CD4-positive, alpha-beta T cell (primary cell): Measurements from ENCODE around the gene CARS1. TPM values are rescaled to one million over a fixed set of nuclear protein-coding genes. Genes with fewer than 3 reads are reported as not detected.

Source experiments
- ATAC-seq: fragments of 200-7000 bp; cut with Tn5 transposase; one replicate; pipeline ENCODE4 v1.10.0; 2022; ENCODE audit warnings: mild to moderate bottlenecking; ENCODE audit not compliant: poor library complexity
- CTCF ChIA-PET: fragments of 350-600 bp; sonication (Branson Sonifier 250); formaldehyde crosslinking; loops from one replicate; lab custom pipeline; 2021; ENCODE audit warnings: antibody characterized with exemption, inconsistent platforms; lab: Charles Lee
- POLR2A ChIA-PET: fragments of 350-600 bp; sonication (Branson Sonifier 250); formaldehyde crosslinking; loops from one replicate; lab custom pipeline; 2021; ENCODE audit warnings: antibody characterized with exemption, inconsistent platforms; lab: Charles Lee
- DNase-seq, 14 experiments: peaks; one replicate each; pipeline ENCODE4 v3.0.0-alpha.2; 2013 to 2020; ENCODE audit warnings: mixed read lengths in 2 of 14
- H3K27ac ChIP-seq, 2 donors: one replicate each; pipeline versions ENCODE4 v1.5.1 to v1.7.0; 2013; ENCODE audit warnings: low read length in 2 of 2, low read depth in 1 of 2, mild to moderate bottlenecking in 1 of 2
- H3K27me3 ChIP-seq, 2 experiments: 1 replicate in 1 of 2; 2 replicates in 1 of 2; pipeline versions ENCODE4 v1.6.1 to v1.7.0; 2013; ENCODE audit warnings: low read length in 2 of 2, control low read depth in 1 of 2, mild to moderate bottlenecking in 1 of 2, moderate library complexity in 1 of 2; ENCODE audit not compliant: insufficient read depth in 2 of 2, control insufficient read depth in 1 of 2
- H3K36me3 ChIP-seq: one replicate; pipeline ENCODE4 v1.6.1; 2013; ENCODE audit warnings: low read length, control low read depth; ENCODE audit not compliant: insufficient read depth
- H3K4me1 ChIP-seq: one replicate; pipeline ENCODE4 v1.6.1; 2013; ENCODE audit warnings: low read length, control low read depth; ENCODE audit not compliant: insufficient read depth
- H3K4me3 ChIP-seq: one replicate; pipeline ENCODE4 v1.5.1; 2013; ENCODE audit warnings: mild to moderate bottlenecking, low read length, moderate library complexity
- H3K9me3 ChIP-seq, 2 experiments: 1 replicate in 1 of 2; 2 replicates in 1 of 2; pipeline versions ENCODE4 v1.6.1 to v1.7.0; 2013; ENCODE audit warnings: low read length in 2 of 2, mild to moderate bottlenecking in 2 of 2, control low read depth in 1 of 2, moderate library complexity in 1 of 2; ENCODE audit not compliant: control insufficient read depth in 1 of 2, insufficient read depth in 1 of 2
- H3K27ac Mint-ChIP-seq: one replicate; pipeline ENCODE4 v1.8.0; 2020; ENCODE audit warnings: mixed read lengths
- H3K27me3 Mint-ChIP-seq: one replicate; pipeline ENCODE4 v1.8.0; 2021; ENCODE audit warnings: mixed read lengths
- H3K36me3 Mint-ChIP-seq: one replicate; pipeline ENCODE4 v1.8.0; 2021; ENCODE audit warnings: low read depth, mixed read lengths
- H3K4me1 Mint-ChIP-seq: one replicate; pipeline ENCODE4 v1.8.0; 2021; ENCODE audit warnings: low read depth, mixed read lengths
- H3K4me3 Mint-ChIP-seq: one replicate; pipeline ENCODE4 v1.8.0; 2020; ENCODE audit warnings: mild to moderate bottlenecking, mixed read lengths
- H3K9me3 Mint-ChIP-seq: one replicate; pipeline ENCODE4 v1.8.0; 2020; ENCODE audit warnings: mixed read lengths
- intact Hi-C, 2 experiments: fragments of 100-400 bp; cut with DNase I in 1 of 2; cut with micrococcal nuclease in 1 of 2; formaldehyde crosslinking; loops; one replicate each; pipeline versions ENCODE4 v1.15.1 to v1.9.0; 2023 to 2025; cut with DNase I, micrococcal nuclease
- polyA plus RNA-seq, 2 donors: library from polyadenylated mRNA; unstranded; fragments of 120-200 nt; gene quantifications; one replicate each; pipeline ENCODE4 v1.2.1, GENCODE V29; 2013
- total RNA-seq, 174 experiments: library from RNA in 2 of 174; stranded (reverse) in 2 of 174; gene quantifications; one replicate each; pipeline ENCODE4 v1.2.3 and lab custom pipeline; 2021 to 2026
- TF ChIP-seq, protein P1 (sequence below): fragments of 200-600 bp; IDR thresholded peaks from one replicate; pipeline ENCODE4 v1.8.0; 2022; ENCODE audit warnings: antibody characterized with exemption, mild to moderate bottlenecking

CARS1 gene
- total RNA-seq (10 to 100 TPM; 24.1 to 25.2 TPM), total RNA-seq (lab: John Stamatoyannopoulos, UW) (33.8 to 289 (median 86.2) reads per million in 172 experiments)
- polyA plus RNA-seq (2013, experiment 1 of 2), result 35.8 TPM
- polyA plus RNA-seq (2013, experiment 2 of 2), result 43.0 TPM

DNA sequence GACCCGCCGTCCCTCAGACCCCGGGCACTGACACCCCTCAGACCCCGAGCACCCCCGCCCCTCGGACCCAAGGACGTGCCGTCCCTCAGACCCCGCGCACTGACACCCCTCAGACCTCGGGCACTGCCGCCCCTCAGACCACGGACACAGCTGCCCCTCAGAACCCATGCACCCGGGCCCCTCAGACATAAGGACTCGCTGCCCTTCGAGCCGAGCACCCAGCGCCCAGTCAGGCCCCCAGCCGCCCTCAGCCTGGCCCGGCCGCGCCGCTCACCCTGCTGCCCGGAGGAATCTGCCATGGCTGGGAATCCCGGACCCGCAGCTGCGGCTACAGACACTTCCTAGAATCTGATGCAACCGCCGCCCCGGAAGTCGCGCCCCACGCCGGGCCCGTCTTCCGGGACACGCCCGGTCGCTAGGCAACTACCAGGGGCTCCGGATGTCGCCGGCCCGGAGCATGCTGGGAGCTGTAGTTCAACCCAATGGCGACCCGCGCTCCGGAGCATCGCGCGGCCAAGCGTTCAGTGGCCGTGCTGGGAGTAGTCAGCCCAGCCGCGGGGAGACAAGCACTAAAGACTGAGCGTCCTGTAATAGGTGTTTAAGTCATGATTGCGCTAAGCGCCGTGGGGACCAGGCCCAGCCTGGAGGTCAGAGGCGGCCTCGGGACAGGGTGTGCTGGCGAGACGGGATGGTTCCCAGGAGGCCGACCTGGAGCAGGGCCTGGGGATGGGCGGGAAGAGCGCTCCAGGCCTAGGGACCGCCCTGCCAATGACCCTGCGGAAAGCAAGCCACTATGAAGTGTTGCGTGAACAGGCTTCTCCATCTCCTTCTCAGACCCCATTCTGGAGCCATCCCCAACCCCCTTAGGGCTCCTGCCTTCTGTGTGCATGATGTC, at the start of gene CARS1:
CARS1 (minus strand) TSS at position 355 of the 895 bp plus-strand sequence; CDS start at position 299, 56 bp downstream.
- intact Hi-C loops, result loop anchor here (1.0 to 10.0 kb wide), 8 partner anchors 43 to 653 kb away; partner anchors contain the start of genes KCNQ1 (in 1 of the 2), TRPM5 (in 1 of the 2), TSSC4 (in 1 of the 2) and ZNF195 (in 1 of the 2)
- POLR2A ChIA-PET, result interaction anchor here (0.6 to 1.4 kb wide), 5 partner anchors 43 to 129 kb away, joined by 3 to 11 read pairs (median 4); partner anchors contain the start of gene NAP1L4

DNA sequence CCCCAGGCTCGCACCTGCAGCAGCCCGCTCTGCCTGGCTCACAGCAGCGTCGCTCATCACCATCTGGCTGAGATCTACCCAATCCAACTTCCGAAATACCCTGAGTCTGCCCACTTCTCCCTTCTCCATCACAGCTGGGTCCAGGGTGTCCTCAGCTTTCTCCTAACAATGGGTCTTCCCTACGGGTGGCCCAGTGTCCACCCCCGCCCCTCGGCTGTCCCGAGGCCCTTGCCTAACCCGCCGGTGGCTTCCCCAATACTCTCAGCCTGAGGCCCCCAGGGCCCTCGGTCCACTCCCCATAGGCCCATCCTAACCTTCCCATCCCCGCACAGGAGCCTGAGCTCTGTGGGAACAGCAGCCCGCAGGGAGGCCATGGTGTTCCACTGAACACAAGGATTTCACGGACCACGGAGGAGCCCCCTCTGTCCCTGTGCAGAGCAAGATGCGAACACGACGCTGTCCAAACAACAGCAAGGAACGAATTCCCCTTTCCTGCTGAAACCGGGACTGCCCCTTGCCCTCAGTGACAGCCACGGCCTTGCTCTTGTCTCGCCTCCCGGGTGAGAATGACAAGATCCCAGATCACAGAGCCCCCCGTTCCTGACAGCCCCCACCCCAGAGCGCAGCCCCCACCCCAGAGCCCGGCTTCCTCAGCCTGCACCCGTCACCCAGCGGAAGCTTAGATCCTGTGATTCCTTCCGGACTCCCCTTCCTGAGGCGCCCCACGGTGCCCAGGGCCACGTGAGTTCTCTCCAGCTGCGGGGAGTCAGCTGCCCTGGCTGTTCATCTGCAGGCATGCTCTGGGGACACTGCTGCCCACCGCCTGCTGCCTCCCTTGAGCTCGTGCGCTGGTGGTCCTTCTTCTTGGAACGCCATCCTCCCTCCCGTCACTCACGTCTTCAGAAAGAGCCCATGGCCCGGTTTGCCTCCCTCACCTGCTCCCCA, 48.8 kb upstream of the CARS1 start:
- DNase-seq (peak in 1 of 14 experiments; percentile 26), ATAC-seq (no peak)
- H3K36me3 ChIP-seq, result no peaks in the 10 kb centered on the region
- no peaks in the 10 kb centered on the region for H3K9me3 ChIP-seq
- no peak overlapping the region for H3K4me3 ChIP-seq
- no peaks in the 10 kb centered on the region for H3K27me3 Mint-ChIP-seq
- intact Hi-C loops, result loop anchor here in 1 of 2 experiments (10.0 kb wide), 1 partner anchor 299 kb away; no protein-coding TSS in a partner anchor
- ChIA-PET CTCF (no interaction called here), POLR2A (no interaction called here)
- H3K4me1 Mint-ChIP-seq, result no peaks in the 10 kb centered on the region
- no peaks in the 10 kb centered on the region for H3K4me1 ChIP-seq
- no peaks in the 10 kb centered on the region for H3K27me3 ChIP-seq
- H3K27ac ChIP-seq, result no peak overlapping the region
- no peaks in the 10 kb centered on the region for H3K9me3 Mint-ChIP-seq
- no peaks in the 10 kb centered on the region for H3K36me3 Mint-ChIP-seq
- TF ChIP-seq, protein P1, sequence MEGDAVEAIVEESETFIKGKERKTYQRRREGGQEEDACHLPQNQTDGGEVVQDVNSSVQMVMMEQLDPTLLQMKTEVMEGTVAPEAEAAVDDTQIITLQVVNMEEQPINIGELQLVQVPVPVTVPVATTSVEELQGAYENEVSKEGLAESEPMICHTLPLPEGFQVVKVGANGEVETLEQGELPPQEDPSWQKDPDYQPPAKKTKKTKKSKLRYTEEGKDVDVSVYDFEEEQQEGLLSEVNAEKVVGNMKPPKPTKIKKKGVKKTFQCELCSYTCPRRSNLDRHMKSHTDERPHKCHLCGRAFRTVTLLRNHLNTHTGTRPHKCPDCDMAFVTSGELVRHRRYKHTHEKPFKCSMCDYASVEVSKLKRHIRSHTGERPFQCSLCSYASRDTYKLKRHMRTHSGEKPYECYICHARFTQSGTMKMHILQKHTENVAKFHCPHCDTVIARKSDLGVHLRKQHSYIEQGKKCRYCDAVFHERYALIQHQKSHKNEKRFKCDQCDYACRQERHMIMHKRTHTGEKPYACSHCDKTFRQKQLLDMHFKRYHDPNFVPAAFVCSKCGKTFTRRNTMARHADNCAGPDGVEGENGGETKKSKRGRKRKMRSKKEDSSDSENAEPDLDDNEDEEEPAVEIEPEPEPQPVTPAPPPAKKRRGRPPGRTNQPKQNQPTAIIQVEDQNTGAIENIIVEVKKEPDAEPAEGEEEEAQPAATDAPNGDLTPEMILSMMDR, result no peak
- H3K4me3 Mint-ChIP-seq, result no peak overlapping the region
- H3K27ac Mint-ChIP-seq, result no peak overlapping the region

More for the DNA sequence above, at the start of gene CARS1:
- CTCF ChIA-PET, result interaction anchor here (1.1 to 1.8 kb wide), 3 partner anchors 34 to 165 kb away, joined by 3 to 7 read pairs (median 5); no protein-coding TSS in a partner anchor
- ATAC-seq (peak; percentile 99), DNase-seq (peak; percentile 82 to 97 (median 91))
- H3K4me1 ChIP-seq, result peaks cover 48% of the 10 kb centered on the region
- Mint-ChIP-seq H3K9me3 (no peaks in the 10 kb centered on the region), H3K27me3 (no peaks in the 10 kb centered on the region), H3K4me3 (peak within 1 kb of the TSS; percentile 91), H3K4me1 (peaks cover 37% of the 10 kb centered on the region), H3K27ac (peak within 1 kb of the TSS; percentile 75), H3K36me3 (peaks cover 5% of the 10 kb centered on the region)
- H3K27me3 ChIP-seq, result no peaks in the 10 kb centered on the region
- peak within 1 kb of the TSS; percentile 83 for H3K4me3 ChIP-seq
- H3K9me3 ChIP-seq, result no peaks in the 10 kb centered on the region
- peak within 1 kb of the TSS; percentile 63 to 73 for H3K27ac ChIP-seq
- peaks cover 20% of the 10 kb centered on the region for H3K36me3 ChIP-seq
- TF ChIP-seq, protein P1, result no peak
